ENCODE data around the gene TRPC1.

- TF ChIP-seq SMC3 (IDR thresholded peaks at IDR 0.05) = no peak
- TF ChIP-seq JUNB (IDR thresholded peaks at IDR 0.05) = no peak
- TF ChIP-seq MAX (IDR thresholded peaks at IDR 0.05) = no peak
Measured at GRCh38 chr3:142738396-142738795, 14.6 kb downstream of the TRPC1 start.

Data from A549 (cell line).